ENCODE measurements around the gene CBX4.

CBX4 gene

GRCh38 chr17:79841369-79842135 lies 2.3 kb upstream of the CBX4 start:
- DNase-seq (ENCODE audit: low read depth), result no peak

DNA sequence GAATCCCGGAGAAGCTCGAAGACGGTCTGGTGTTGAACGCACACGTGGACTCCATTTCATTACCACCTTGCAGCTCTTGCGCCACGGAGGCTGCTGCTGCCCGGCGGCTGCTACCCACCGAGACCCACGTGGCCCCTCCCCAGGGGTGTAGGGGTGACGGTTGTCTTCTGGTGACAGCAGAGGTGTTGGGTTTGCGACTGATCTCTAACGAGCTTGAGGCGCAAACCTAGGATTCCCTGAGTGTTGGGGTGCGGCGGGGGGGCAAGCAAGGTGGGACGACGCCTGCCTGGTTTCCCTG lies 1.7 kb upstream of the CBX4 start:
- DNase-seq (ENCODE audit: low read depth), result peak; percentile 47

GRCh38 chr17:79840269-79840988 lies 1.2 kb upstream of the CBX4 start:
- DNase-seq (ENCODE audit: low read depth), result peak; percentile 59

- peak; percentile 54 for DNase-seq (ENCODE audit: low read depth)
Observed at GRCh38 chr17:79838522-79839274, 542 bp downstream of the CBX4 start.

GRCh38 chr17:79837888-79838521 lies 1.2 kb downstream of the CBX4 start:
- DNase-seq (ENCODE audit: low read depth), result no peak

- DNase-seq (ENCODE audit: low read depth), result peak; percentile 86
Observed at GRCh38 chr17:79836972-79837887, 2.0 kb downstream of the CBX4 start.

- DNase-seq (ENCODE audit: low read depth), result no peak
Observed at GRCh38 chr17:79836510-79836971, 2.7 kb downstream of the CBX4 start.

GRCh38 chr17:79835953-79836509 lies 3.2 kb downstream of the CBX4 start:
- DNase-seq (ENCODE audit: low read depth), result no peak

- DNase-seq (ENCODE audit: low read depth), result no peak
Observed at GRCh38 chr17:79835470-79835899, 3.8 kb downstream of the CBX4 start.

DNA sequence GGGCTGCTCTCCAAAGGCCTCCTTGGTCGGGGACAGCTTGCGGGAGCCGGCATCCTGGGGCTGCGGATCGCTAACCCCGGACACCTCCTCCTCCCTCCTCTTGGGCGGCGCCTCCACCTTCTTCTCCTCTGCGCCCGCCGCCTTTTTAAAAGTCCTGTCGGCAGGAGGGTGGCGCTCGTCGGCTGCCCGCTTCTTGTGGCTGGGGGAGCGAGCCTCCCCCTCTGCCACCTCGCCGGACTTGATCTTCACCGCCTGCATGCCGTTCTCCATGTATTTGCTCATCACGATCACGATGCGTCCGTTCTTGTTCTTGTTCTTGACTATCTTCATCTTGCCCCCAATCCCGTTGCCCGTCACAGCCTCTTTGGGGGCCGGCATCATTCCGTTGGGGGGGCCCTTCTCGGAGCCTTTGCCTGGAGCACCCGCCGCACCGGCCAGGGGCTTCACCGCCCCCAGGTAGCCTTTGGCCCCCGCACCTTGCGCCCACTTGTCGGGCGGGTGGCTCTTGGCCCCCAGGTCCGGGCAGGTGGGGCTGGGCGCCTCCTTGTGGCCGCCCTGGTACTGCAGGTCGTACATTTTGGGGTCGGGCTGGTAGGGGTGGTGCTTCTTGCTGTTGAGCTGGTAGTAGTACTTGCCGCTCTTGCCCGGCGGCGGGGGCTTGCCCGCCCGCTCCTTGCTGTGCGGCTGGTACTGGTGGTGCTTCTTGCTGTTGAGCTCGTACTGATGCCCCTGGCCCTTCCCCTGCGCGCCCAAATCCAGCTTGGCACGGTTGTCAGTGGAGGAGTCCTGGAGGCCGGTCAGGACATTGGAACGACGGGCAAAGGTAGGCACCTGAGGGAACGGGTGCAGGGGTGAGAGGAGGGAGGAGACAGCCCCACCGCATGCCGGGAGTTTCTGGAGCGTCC lies 4.4 kb downstream of the CBX4 start:
- DNase-seq (ENCODE audit: low read depth), result no peak

- no peak for DNase-seq (ENCODE audit: low read depth)
Observed at GRCh38 chr17:79833744-79834564, 5.3 kb downstream of the CBX4 start.

GRCh38 chr17:79833110-79833450 lies 6.2 kb downstream of the CBX4 start:
- no peak for DNase-seq (ENCODE audit: low read depth)

DNA sequence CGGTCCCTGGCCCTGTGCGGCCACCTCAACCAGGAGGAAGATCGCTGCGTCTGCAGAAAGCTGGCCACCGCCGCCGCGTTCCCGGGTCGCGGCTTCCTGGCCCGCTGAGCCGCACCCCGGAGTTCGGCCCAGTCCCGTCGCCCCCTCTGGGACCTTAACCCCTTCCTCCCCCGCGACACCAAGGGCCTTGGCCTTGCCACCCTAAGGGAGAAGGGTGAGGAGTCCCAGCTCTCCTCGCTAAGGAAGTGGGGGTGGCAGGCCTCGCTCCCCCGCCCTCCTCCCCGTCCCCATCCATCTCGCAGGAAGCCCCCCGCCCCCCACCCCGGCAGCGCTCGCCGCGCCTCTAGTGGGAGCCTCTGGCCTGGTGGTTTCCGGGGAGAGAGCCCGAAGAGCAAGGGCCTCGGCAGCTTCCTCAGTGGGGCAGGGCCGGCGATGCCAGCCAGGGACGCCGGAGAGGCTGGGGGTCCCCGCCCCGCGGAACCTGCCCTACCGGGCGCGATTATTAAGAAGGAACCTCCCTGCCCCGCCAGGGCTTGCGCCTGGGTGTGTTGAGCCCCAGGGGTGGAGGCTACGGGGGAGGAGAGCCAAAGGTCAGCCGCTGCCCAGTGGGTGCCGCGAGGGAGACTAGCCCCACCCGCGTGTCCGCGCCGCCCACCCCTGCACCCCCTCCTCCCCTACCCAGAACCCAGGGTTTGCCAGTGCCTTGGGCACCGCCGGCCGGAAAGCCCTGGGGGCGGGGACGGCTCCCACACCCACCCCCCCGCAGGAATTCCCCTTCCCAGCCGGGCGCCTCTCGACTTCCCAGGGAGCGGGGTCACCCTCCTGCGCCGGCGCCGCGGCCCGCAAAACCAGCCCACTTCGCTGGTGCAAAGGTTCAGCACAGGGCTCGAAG lies 6.8 kb downstream of the CBX4 start:
- peak; percentile 47 for DNase-seq (ENCODE audit: low read depth)

GRCh38 chr17:79831265-79832217 lies 7.7 kb downstream of the CBX4 start:
- DNase-seq (ENCODE audit: low read depth), result peak; percentile 51

DNA sequence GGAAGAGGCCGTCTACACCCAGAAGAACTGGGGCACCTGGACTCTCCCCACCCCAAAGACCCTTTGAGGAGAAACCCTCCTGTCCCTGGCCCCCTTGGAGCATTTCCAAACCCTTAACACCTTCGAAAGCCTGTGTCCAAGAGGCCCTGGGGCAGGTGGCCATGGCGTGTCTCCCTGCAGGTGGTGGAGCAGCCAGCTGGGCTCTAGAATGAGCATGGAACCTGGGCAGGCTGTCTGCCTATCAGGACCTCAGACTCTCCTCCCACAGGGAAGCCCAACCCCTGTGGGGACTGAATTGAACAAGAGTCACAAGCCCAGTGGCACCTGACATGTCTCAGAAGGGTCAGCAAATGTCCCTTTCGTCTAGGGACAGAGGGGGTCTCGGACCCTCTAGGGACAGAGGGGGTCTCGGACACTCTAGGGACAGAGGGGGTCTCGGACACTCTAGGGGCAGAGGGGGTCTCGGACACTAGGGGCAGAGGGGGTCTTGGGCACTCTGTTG lies 8.4 kb downstream of the CBX4 start:
- no peak for DNase-seq (ENCODE audit: low read depth)

DNA sequence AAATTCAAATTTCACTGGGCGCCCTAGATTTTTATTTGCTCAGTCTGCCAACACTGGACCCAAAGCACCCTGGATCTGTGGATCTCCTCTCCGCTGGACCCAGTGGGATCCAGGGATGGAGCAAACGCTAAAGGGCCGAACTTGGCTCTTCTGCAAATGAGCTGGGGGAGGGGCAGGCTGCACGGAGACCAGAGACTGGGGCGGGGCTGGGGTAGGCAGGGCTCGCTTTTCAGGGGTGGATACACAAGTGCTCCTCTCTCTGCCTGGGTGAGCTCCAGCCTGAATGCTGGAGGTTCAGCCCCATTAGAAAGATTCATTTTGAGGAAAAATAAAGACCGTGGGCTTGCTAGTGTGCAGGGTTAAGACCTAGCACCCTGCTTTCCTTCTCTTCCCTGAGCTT lies 8.9 kb downstream of the CBX4 start:
- no peak for DNase-seq (ENCODE audit: low read depth)

- no peak for DNase-seq (ENCODE audit: low read depth)
Observed at GRCh38 chr17:79829457-79829856, 9.8 kb downstream of the CBX4 start.
